ENCODE measurements around the gene BTBD16. TPM values are rescaled to one million over a fixed set of nuclear protein-coding genes. Genes with fewer than 3 reads are reported as not detected.

Gene BTBD16
- total RNA-seq, 1 experiment from 2014 or later: 0.82 TPM

GRCh38 chr10:122291739-122292138 is 20.6 kb downstream of the BTBD16 start:
- CTCF ChIA-PET: no interaction called here

GRCh38 chr10:122292376-122292775 is 21.3 kb downstream of the BTBD16 start:
- no peak for DNase-seq (ENCODE audit: low read depth, low spot score)

More at GRCh38 chr10:122291739-122292138, 20.6 kb downstream of the BTBD16 start:
- BruUV-seq (replicated peaks): no TSS peak
- intact Hi-C loops (cut with micrococcal nuclease; ENCODE audit: unreplicated experiment): no loop called here
- Histone ChIP-seq H3K4me3 (ENCODE audit: low read depth in 2 of 2, low read length in 2 of 2) (no peak overlapping the region), H3K27ac (ENCODE audit: low read length) (no peak overlapping the region), H3K9me3 (ENCODE audit: control insufficient read depth, insufficient read depth, low read depth, low read length) (no peaks in the 10 kb centered on the region), H3K4me1 (ENCODE audit: control insufficient read depth, insufficient read depth, low read length) (peaks cover 15% of the 10 kb centered on the region), H3K36me3 (ENCODE audit: control insufficient read depth, insufficient read depth, low read length) (no peaks in the 10 kb centered on the region), H3K27me3 (ENCODE audit: control insufficient read depth, insufficient read depth, low read length) (no peaks in the 10 kb centered on the region)
- POLR2A ChIA-PET: no interaction called here
- TF ChIP-seq CTCF (IDR thresholded peaks at IDR 0.05) (no peak), TCF7L2 (IDR thresholded peaks at IDR 0.05; ENCODE audit: low read depth, low read length) (no peak), SIN3A (IDR thresholded peaks at IDR 0.05; ENCODE audit: borderline replicate concordance, insufficient read depth, low read depth, low read length) (no peak), POLR2AphosphoS5 (IDR thresholded peaks at IDR 0.05; ENCODE audit: low read depth, low read length) (no peak), REST (IDR thresholded peaks at IDR 0.05; ENCODE audit: insufficient read depth in 1 of 2, low read depth in 2 of 2, low read length in 1 of 2) (no peak)
- ATAC-seq (no peak), DNase-seq (ENCODE audit: low read depth, low spot score) (no peak)
- in situ Hi-C loops (cut with HindIII; ENCODE audit: low pct_unique_long_range_greater_than_20kb, low sequenced_read_pairs): no loop called here

More at GRCh38 chr10:122292376-122292775, 21.3 kb downstream of the BTBD16 start:
- ChIA-PET CTCF (no interaction called here), POLR2A (no interaction called here)
- TF ChIP-seq CTCF (IDR thresholded peaks at IDR 0.05) (no peak), TCF7L2 (IDR thresholded peaks at IDR 0.05; ENCODE audit: low read depth, low read length) (no peak), SIN3A (IDR thresholded peaks at IDR 0.05; ENCODE audit: borderline replicate concordance, insufficient read depth, low read depth, low read length) (no peak), POLR2AphosphoS5 (IDR thresholded peaks at IDR 0.05; ENCODE audit: low read depth, low read length) (no peak), REST (IDR thresholded peaks at IDR 0.05; ENCODE audit: insufficient read depth in 1 of 2, low read depth in 2 of 2, low read length in 1 of 2) (no peak)
- no peaks in the 10 kb centered on the region for H3K27me3 ChIP-seq (ENCODE audit: control insufficient read depth, insufficient read depth, low read length)
- intact Hi-C loops (cut with micrococcal nuclease; ENCODE audit: unreplicated experiment) (no loop called here), in situ Hi-C loops (cut with HindIII; ENCODE audit: low pct_unique_long_range_greater_than_20kb, low sequenced_read_pairs) (no loop called here)
- peaks cover 9% of the 10 kb centered on the region for H3K4me1 ChIP-seq (ENCODE audit: control insufficient read depth, insufficient read depth, low read length)
- no peak overlapping the region for H3K27ac ChIP-seq (ENCODE audit: low read length)
- H3K36me3 ChIP-seq (ENCODE audit: control insufficient read depth, insufficient read depth, low read length): no peaks in the 10 kb centered on the region
- BruUV-seq (replicated peaks): no TSS peak
- no peaks in the 10 kb centered on the region for H3K9me3 ChIP-seq (ENCODE audit: control insufficient read depth, insufficient read depth, low read depth, low read length)
- no peak overlapping the region for H3K4me3 ChIP-seq (ENCODE audit: low read depth in 2 of 2, low read length in 2 of 2)
- ATAC-seq: no peak

Measured in Panc1 (cell line).